Esophagus squamous epithelium (tissue), 4 donors: ENCODE measurements around the gene ZRANB1.

Source experiments
- POLR2A ChIP-seq, 4 donors: fragments of 450-650 bp; IDR thresholded peaks; one replicate each; pipeline ENCODE4 v1.6.1; 2017; ENCODE audit warnings: antibody characterized with exemption in 4 of 4, mild to moderate bottlenecking in 4 of 4, moderate library complexity in 3 of 4
- TF ChIP-seq, protein P1 (sequence below), 6 experiments: fragments of 450-650 bp in 4 of 6; fragments of 200-600 bp in 2 of 6; sonication (generic) in 2 of 6; IDR thresholded peaks; one replicate each; pipeline ENCODE4 v1.5.1; 2016 to 2019; ENCODE audit warnings: antibody characterized with exemption in 6 of 6, mild to moderate bottlenecking in 4 of 6, moderate library complexity in 4 of 6

DNA sequence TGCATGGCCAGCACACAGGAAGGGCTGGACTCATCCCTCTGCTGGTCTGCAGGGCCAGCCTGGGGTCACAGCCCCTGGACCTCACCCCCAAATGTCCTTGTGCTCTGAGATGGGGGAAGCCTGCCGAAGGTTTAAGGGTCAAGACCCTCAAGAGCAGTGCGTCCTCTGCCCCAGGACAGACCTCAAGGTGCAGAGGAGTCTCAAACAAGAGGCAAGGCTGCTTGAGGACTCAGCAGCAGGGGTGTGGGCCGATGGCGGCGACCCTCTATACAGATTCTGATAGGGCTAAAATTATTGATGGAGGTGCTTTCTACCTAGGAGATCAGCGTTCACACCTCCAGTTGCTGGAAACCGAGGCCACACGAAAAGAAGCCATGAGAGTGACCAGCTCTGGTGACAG lies 80.7 kb downstream of the ZRANB1 start:
- TF ChIP-seq, protein P1, sequence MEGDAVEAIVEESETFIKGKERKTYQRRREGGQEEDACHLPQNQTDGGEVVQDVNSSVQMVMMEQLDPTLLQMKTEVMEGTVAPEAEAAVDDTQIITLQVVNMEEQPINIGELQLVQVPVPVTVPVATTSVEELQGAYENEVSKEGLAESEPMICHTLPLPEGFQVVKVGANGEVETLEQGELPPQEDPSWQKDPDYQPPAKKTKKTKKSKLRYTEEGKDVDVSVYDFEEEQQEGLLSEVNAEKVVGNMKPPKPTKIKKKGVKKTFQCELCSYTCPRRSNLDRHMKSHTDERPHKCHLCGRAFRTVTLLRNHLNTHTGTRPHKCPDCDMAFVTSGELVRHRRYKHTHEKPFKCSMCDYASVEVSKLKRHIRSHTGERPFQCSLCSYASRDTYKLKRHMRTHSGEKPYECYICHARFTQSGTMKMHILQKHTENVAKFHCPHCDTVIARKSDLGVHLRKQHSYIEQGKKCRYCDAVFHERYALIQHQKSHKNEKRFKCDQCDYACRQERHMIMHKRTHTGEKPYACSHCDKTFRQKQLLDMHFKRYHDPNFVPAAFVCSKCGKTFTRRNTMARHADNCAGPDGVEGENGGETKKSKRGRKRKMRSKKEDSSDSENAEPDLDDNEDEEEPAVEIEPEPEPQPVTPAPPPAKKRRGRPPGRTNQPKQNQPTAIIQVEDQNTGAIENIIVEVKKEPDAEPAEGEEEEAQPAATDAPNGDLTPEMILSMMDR (IDR thresholded peaks at IDR 0.05) = no peak
- TF ChIP-seq POLR2A (IDR thresholded peaks at IDR 0.05) = no peak
